ENCODE results near the gene F10.
A peak's percentile ranks its signal among the peaks of the same experiment; 100 is the strongest.

The F10 gene

GRCh38 chr13:113176822-113177221 is 54.2 kb downstream of the F10 start:
- no peak for DNase-seq

GRCh38 chr13:113178070-113178895 is 55.7 kb downstream of the F10 start:
- DNase-seq: no peak

DNA sequence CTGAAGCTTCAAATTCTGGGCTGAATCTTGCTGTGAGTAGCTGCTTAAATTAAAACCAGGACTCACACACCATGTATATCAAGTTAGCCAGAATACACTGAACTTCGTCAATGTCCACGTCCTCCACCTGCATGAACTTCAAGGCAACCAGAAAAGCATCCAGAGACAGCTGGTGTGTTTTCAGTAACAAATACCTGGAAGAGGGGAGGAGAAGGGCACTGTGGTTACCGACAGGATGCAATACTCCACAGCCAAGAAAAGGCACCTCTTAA is 56.2 kb downstream of the F10 start:
- no peak for DNase-seq

DNA sequence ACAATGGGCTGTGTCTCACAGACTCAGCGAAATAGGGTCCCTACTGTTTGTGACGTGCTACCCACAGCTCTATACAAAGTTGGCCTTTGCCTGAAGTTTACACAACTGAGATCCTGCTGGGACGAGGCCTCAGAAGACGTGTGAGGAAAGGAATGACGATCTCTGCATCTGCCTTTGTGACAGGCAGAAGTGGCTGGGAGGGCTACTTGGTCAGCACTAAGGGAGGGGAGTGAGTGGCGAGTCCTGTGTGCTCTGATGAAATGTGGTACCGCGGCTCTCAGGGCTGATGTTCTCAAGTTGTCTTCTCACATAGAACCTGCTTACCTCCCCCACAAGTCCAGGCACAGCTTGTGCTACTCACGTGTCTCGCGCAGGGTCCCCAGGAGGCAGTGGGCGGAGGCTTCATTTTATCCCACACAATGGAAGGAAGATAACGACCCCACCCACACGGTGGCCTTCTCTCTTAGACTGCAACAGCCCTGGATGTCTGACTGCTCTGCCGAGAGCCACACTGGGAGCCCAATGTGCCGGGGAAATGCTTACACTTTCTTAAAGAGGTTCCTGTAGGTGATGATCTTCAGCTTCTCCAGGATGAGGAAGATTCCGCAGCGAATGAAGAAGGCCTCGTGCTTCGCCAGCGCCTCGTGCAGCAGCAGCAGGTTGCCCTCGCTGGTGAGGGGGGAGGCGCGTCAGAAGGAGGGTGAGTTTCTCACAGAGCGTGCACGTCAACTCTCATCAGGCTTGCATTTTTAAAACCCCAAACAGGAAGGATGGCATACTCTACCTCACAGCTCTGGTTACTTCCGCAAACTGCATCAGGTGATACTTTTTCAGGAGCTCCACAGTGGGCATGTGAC is 57.0 kb downstream of the F10 start:
- no peak for DNase-seq

DNA sequence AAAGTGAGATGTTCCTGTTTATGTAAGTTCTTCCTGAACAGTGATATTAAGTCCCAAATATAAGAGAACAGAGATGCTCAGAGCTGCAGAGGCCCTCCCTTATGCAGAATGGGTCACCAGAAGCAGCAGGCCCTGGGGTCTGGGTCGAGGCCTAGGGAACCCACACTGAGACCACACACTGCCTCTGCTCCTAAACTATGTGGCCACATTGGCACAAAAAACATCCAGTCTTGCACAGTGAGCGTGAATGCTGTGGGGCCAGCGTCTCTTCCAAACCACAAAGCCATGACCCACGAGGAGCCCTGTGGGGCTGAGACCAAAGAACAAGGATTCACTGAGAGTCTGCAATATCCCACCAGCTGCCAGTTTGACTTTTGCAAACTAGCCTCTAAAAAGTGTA is 59.4 kb downstream of the F10 start:
- no peak for DNase-seq

GRCh38 chr13:113183450-113184129 is 61.0 kb downstream of the F10 start:
- DNase-seq: no peak

DNA sequence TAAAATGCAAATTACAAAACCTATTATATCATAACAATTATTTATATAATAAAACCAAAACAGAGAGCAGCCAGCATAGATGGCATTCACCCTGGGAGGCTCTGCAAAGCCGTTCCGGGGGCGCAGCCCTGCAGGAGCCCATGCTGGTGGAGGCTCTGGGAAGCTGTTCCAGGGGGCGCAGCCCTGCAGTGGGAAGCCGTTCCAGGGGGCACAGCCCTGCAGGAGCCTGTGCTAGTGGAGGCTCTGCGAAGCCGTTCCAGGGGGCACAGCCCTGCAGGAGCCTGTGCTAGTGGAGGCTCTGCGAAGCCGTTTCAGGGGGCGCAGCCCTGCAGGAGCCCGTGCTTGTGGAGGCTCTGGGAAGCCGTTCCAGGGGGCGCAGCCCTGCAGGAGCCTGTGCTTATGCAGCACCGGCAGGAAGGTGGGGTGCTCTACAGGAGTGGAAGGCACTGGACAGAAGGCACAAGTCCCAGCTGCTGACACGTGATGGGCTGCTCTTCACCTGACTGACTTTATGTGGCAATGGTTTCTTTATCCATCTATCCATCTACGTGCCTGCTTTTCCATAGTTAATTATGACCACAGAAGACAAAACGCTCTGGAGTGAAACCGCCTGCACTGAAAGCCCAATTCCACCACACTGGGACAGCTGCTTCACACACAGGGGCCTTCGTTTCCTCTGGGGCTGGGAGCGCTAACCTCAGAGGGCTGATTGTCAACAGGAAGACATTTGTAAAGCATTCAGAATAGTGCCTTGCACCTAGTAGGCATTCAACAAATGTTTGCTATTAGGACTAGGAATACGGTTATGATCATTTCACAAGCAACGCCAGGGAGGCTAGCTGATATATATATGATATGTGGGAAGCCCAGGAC is 62.2 kb downstream of the F10 start:
- DNase-seq: no peak

- DNase-seq: no peak
Measured at GRCh38 chr13:113186061-113186900, 63.7 kb downstream of the F10 start.

DNA sequence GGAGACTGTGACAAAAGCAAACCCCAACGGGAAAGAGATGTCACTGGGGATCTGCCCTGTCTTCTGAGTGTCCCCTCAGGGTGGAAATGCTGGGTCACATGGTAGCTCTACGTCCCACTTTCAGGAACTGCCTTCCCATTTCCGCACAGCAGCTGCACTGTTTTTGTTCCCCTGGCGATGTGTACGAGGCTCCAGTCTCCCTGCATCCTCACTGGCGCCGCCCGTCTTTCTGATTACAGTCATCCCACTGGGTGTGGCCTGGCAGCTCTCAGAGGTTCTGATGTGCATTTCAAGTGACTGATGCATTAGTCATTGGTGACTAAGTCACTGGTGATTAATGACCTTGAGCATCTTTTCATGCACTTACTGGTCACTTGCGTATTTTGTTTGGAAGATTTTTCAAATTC is 64.7 kb downstream of the F10 start:
- peak; percentile 48 for DNase-seq

DNA sequence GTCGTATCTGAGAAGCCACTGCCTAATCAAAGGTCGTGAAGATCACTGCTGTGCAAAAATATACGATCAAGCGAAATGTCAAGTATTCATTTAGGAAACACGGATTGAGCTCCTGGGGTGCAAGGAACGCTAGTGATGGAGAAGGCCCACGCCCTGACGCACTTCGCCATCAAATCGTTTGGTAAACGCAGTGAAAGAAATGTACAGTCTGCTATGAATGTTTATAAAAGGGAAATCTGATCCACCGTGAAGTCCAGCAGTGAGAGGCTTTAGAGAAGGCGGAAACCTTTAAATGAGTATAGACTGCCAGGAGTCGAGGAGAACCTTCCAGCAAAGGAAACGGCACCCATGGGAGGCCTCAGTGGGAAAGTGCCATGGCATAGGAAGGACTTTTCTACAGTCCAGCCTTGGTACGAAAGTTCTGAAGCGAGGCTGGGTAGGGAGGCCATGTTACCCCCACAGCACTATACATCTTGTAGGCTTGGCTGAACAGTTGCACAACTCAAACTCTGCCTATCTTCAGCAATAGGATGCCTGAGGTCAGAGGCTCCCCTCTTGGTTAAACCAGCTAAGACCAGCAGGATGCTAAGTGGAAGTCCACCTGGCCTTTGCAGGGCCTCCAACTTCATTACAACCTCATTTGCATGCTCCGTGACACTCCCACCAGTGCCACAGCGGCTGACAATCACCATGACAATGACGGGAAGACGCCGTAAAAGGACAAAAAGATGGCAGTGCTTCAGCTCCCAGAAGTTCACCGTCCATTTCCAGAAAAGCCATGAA is 65.5 kb downstream of the F10 start:
- no peak for DNase-seq

DNA sequence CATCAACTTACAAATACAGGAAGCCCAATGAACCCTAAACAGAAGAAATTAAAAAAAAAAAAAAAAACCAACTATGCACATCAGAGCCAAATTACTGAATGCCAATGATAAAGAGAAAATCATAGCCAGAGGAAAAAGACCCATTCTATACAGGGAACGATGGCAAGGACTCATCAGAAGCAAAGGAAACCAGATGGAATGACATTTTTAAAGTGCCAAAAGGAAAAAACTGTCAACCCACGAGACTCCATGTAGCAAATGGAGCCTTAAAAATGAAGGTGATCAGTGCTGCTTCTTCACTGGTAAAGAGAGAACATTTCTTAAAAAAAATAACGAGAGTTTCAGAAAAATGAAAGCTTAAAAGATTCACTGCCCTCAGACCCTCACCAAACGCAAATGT is 67.6 kb downstream of the F10 start:
- no peak for DNase-seq

- no peak for DNase-seq
Measured at GRCh38 chr13:113192279-113192678, 69.7 kb downstream of the F10 start.

- no peak for DNase-seq
Measured at GRCh38 chr13:113192902-113193301, 70.3 kb downstream of the F10 start.

DNA sequence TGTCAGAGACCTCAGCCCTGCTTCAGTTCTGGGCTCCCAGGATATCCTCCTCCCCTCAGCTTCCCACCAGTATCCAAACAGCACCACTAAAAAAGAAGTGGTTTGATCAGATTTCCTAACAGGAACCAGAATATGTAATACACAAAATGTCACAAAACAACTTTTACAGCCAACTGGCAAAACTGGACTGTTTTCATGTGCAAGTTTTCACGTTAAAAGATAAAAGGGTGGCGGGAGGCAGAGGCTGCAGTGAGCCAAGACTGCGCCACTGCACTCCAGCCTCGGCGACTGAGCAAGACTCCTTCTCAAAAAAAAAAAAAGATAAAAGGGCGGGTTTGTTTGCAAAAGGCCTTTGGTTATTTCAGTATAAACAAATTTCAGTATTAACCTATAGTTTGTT is 72.8 kb downstream of the F10 start:
- DNase-seq: no peak

DNA sequence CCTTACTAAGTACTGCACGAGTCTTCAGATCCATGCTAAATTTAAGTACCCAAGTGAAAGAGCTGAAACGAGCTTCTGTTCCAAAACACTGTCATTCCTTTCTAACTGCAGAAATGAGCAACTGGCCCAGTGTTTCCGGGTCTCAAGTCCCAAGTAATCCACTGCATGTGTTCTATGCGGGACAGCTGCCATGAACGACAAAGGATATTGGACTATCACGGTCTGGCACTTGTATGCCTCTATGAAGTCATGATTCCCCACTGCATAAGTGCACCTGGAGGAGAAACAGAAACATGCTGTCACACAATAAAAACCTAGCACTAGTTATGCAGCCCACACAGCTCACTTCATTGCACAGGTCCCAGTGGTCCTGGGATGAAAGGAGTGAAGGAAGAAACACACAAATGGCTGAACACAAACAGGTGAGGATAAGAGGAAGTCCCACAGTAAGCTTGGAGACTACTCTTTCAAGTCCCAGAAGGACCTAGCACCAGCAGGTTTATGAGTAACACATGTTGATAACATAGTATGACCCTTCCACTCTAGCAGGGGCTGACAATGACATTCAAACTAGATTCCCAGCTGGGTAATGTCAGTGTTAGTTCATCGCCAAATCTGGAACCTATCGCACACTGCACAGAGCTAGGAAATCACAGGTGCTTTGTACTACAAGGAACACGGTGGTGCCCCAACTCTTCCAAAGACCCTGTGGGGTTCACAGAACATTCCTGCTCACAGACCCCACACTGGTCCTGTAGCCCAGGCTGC is 74.6 kb downstream of the F10 start:
- no peak for DNase-seq
